Bone marrow (tissue), 2 donors: ENCODE results near the gene PAPOLB.

Experiments used
- DNase-seq, 2 donors: peaks; one replicate each; lab custom pipeline; 2025; lab: John Stamatoyannopoulos, UW

Gene PAPOLB

DNA sequence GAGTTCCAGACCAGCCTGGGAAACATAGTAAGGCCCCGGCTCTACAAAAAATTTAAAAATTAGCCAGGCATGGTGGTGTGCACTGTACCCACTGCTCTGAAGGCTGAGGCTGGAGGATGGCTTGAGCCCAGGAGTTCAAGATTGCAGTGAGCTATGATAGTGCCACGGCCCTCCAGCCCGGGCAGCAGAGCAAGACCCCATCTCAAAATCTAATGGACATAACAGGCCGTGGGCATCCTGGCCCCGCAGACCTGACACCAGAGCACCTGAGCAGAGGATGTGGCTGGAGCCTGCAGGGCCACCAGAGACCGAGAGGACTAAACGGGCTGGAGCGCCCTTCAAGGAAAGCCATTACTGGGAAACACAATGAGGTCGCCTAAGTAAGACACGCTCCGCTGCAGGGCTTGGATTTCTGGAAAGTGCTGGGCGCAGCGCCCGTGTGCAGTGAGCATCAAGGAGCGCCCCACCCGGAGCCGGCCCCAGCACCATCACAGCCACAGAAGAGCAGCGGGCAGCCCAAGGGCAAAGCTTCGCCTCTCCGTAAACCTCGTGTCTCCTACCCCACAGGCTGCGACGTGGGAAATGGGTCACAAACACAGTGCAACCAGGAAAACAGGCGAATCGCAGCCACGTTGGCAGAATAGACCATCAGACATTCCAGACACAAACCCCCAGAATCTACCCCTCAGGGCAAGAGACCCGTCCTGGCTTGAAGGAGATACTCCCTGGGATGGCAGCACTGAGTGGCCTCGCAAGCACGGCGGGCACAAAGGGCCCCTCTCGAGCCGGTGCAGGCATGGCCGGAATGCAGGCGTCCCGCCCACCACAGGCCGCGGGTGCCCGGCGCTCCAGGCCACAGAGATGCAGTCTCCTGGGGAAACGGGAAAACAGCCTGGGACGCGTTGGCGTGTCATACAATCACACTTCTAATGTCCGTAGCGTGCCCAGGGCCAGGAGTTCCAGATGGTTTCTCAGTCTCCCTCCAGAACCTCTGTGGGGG lies 16.8 kb upstream of the PAPOLB start:
- no peak for DNase-seq

DNA sequence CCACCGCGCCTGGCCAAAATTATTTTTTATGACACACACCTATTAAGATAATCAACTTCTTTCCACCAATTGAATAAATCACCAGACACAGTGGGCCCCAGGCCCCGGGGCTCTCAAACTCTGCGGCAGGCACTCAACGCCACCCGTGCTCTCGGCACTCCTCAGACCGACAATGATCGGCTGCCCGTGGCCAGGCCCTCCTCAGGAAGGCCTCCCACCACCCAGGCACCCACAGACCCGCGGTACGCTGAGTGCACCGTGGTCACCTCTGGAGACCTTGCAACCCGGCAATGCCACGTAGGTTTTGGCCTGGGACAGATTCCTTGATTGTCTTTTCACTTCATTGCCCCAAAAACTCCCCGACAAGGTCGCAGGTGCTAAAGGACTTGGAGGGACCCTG lies 14.8 kb upstream of the PAPOLB start:
- no peak for DNase-seq

DNA sequence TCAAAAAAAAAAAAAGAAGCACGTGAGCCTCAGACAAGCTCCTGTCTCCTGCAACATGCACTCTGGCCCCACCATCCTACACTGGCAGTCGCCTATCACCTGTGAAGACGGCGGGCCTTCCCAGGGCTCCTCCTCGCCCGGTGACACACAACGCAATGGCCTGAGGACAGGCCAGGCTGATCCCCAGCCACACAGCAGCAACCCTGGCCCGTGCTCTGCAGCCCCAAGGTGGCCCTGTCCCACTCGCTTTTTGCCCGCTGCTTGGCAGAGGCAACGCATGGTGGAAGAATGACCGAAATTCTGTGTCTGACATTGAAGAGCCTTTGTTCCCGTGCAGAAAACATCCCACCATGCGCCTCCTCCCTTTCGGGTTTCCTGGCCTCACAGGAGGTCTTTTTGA lies 13.6 kb upstream of the PAPOLB start:
- no peak for DNase-seq

DNA sequence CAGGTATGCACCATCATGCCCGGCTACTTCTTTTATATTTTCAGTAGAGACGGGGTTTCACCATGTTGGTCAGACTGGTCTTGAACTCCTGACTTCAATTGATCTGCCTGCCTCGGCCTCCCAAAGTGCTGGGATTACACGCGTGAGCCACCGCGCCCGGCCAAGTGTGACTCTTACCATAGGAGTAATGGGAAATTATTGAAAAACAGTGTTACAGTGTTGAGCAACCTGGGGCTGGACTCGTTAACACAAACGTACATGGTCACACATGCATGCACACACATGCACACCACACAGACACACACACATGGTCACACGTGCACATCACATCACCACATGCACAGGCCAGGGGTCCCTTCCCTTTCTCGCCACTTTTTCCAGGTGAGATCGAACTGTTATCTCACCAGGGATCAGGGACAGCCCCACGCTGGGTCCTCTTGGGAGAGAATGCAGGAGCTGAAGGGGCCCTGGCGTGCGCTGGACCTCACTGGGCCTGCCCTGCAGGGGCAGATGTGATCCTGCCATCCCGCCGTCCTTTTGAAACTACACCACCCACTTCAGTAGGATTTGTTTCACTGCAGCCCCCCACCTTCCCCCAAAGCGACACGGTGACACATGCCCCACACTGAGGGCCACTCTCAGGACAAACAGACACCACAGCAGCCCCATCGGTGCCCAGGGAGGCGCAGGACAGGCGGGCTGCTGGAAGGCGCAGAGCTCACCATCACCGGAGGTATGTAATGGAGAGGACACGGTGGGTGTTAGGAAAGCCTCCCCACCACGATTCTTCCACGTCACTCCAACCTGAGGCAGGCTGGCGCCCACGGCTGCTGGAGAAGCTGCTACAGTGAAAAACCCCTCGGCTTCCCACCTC lies 11.5 kb upstream of the PAPOLB start:
- DNase-seq = no peak

DNA sequence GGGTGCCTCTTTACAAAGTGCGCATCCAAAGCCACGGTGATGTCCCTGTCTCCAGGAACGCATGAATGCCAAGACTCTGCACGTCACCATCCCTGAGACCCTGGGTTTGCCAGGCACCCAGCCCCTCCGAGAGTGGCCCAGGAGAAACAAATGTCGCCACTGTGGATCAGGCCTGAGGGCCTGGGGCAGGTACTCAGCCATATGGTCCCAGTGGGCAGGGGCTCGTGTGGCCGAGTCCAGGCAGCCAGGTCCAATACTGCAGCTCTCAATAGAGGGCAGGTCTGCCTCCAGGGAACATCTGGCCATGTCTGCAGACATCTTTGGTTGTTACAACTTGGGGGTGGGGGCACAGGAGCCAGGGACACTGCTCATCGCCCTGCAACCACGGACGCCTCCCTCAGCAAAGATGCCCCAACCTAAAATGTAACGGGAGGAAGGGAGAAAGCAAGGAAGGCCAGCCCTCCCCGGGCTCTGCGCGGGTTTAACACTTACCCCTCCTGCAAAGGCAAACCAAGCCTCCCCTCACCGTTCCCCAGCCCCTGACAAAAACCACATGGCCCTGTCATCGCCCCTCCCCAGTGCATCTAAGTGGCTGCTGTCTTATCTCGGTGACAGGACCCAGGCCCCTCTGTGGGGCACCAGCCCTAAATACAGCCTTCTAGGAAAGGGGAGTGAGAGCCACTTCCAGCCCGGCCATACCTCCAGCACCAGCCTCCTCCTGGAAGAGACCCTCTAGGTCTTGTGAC lies 10.3 kb upstream of the PAPOLB start:
- no peak for DNase-seq

DNA sequence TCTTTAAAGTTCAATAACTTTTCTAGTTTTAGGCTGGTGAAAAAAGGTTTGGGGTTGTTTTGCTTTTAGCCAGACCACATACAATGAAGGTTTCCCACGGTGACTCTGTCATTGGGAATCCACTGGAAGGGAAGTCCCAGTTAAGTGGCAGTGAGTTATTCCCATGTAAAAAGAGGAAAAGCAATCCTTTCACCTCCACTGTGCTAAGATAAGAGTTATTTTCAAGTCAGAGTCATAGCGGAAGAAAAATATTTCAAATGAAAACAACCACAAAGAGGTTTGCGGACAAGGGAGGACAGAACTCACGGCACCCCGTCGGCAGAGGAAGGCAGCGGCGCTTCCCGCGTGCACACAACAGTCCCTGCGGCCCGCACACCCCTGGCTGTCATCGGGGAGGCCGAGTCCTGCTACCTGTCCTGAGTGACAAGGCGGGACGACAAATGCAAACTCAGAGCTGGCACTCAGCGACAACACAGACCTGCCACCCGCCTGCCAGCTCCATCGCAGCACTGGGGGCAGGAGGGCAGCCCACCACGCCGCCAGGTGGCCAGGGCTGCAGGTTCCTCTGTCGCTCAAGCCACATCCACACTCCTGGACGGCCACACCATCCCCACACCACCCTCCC lies 9.3 kb upstream of the PAPOLB start:
- no peak for DNase-seq

DNA sequence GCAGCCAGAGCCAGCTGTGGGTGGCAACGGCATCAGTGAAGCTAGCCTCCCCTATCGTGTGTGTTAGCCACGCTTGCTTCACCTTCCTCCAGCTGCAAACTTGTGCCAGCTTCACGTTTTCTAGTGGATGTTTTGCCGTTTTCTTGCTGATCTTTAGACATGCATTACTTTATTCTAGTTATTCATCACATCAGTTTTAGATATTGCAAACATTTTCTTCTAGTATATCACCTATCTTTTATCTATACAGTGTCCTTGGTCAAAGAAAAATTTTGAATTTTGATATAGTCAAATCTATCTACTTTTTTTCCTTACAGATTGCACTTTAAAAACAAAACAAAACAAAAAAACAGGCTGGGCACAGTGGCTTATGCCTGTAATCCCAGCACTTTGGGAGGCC lies 6.7 kb upstream of the PAPOLB start:
- no peak for DNase-seq

DNA sequence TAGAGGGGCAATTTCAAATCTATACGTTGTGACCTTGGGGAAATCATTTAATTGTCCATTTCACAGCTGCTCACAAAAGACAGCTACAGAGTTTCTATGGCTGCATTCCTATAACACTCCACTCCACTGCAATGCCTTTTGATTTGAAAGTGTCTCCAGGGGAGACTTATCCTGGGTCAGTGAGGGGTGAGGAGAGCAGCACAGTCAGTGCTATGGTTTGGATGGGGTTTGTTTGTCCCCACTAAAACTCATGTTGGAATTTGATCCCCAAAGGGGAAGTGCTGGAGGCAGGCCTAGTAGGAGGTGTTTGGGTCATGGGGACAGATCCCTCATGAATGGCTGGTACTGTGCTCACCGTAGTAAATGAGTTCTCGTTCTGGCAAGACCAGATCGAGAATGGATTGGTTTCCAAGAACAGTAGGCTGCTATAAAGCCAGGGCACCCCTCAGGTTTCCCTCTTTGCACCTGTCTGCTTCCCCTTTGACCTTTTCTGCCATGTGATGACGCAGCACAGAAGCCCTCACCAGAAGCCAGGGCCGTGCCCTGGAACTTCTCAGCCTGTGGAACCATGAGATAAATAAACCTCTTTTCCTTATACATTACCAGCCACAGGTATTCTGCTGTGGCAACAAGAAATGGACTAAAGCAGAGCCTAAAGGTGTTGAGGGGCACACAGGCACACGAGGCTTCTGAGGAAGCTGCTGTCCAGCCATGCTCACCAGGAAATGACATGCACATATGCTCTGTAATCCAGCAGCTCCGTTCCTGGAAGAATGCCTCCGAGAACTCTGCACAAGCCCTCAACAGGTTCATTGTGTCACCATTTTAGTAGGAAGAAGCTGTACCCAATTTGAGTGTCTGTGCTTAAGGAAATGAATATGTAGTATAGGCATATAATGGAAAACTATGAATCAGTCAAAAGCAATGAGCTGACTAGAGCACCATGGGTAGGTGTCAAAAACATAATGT lies 5.0 kb upstream of the PAPOLB start:
- DNase-seq = no peak

DNA sequence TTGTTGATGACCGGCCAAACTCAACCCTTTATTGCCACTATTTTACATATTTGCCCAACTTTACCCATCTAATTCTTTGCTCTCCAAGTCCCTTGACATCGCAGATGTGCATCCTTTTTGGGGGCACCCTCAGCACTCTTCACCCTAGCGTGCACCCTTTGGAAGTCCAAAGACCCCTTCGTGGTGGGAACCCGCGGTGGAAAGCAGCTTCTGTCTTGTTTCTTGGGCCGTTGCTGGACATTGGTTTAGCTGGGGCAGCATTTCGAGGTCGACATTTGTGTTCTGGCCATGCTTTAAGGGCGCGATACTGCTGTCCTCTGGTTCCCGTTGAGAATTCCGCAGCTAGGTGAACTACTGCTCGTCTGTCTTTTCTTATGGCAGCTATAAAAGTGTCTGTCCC lies 326 bp upstream of the PAPOLB start:
- no peak for DNase-seq

DNA sequence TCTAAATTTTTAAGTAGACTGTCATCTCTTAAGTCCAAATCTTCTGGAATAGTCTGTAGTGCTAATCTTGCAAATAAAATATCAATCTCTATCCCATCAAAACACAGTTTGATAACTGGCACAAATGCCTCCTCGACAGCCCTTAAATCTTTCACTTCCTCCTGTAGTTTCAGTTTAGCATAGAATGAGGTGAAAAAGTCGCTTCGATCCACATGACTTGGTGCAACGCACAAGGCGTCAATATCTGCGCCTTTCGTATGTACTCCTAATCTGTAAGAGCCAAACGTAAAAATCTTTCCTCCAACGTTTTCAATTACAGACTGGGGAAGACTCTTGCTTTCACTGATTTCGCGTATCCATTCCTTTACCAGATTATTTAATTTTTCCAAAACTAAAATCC lies 603 bp downstream of the PAPOLB start:
- DNase-seq = no peak

DNA sequence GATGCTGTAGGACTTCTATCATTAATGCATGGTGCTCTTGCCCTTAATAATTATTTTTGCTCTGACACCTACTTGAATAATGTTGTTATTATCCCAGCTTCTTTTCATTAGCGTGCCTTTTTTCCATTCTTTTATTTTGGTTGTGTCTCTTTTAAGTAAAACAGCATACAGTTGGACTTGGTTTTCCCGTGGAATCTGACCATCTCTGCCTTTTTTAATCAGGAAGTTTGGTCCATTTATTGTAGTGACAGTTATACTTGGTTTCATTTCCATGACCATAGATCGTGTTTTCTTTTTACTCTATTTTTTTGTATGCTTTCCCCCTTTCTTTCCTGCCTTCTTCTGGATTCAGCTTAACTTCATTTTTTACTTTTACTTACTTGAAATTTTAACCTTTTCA lies 4.6 kb downstream of the PAPOLB start:
- DNase-seq = no peak

DNA sequence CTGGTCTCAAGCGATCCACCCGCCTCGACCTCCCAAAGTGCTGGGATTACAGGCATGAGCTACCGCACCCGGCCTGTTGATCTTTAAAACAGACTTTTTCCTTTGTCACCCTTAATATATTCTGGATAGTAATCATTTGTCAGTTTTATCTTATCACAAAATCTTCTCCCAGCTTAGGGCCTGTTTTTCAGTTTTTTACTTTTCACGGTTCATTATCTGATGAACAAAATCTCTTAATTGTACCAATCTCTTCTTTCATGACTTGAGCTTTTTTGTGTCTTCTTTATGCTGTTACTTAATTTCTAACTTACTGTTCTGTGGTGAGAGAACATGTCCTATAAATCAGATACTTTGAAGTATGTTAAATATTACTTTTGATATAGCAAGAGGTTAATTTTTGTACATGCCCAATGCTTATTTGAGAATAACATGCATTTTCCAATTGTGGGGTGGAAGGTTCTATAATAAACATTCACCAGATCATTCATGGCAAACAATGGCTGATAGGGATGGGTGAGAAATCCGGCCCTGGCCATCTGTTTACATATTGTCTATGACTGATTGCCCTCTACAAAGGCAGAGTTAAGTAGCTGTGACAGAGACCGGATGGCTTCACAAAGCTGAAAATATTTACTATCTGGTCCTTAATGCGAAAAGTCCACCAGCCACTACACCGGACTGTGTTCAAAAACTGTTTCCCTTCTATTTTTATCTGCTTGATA lies 5.3 kb downstream of the PAPOLB start:
- no peak for DNase-seq

DNA sequence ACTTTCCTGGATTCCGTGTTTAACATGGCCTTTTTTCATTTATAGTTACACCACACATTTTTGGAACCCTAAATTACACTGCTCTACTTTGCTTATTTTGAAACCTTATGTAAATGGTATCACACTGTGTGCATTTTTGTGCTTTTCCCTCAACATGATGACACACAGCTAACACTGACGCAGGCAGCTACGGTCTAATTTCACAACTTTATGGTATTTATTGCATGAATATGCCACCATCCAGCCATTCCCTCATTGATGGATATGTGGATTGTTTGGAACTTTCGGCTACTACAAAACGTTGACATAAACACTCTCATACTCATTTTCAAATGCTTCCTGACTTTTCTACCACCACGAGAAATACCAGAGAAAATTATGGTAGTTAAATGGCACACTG lies 6.9 kb downstream of the PAPOLB start:
- no peak for DNase-seq

DNA sequence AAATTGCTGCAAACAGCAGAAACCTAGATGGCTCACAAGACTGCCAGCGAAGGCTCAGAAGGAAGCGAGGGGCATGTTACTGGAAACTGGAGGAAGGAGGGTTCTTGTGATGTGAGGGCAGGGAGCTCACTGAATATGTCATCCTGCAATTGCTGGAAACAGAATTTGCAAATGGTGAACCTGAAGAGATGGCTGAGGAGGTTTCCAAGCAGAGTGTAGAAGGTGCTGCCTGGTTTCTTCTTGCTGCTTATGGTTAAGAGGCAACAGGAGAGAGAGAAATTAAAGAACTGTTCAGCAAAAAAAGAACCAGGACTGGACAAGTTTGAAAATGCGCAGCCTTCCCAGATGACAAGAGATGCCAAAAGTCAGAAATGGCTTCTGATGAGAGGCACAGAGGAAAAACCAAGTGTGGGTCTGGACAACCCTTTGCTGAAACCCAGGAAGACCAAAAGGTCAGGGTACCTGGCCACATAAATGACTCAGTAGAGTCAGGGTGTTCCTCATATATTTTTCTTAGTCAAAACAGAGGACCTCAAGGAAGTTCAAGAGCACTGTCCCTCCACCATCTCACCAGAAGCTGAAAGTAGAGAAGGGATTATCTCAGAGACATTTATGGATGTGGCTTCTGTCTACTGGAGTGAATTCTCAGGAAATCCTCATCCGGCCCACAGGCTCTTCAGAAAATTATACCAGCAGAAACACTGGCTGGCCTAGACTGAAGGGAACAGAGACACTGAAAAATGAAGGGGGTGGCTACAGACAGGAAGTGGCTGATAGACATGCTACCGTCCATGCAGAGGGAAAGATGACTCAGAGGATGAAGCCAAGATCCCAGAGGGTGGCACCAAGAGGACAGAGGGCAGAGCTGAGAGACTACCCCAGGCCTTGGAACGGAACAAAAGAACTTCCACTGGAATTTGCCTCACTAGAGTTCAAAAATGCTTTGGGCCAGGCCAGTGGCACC lies 10.1 kb downstream of the PAPOLB start:
- DNase-seq = no peak

DNA sequence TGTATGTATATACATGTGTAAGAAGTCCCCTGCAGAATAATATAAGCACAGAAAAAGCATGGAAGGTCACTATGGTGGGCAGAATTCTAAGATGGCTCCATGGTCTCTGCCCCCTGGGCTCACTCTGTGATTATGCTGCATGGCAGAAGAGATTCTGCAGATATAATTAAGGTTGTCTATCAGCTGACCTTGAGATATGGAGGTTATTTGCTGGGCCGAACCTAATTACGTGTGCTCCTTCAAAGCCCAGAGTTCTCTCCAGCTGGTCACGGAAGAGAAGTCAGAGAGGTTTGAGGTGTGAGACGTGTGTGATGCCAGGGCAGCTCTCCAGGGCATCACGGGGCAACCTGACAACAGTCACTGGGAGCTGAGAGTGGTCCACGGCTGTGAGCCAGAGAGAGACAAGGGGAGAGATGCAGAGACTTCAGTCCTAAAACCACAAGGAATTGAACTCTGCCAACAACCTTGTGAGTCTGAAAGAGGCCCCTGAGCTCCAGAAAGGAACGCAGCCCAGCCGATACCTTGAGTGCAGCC lies 11.5 kb downstream of the PAPOLB start:
- DNase-seq = no peak

DNA sequence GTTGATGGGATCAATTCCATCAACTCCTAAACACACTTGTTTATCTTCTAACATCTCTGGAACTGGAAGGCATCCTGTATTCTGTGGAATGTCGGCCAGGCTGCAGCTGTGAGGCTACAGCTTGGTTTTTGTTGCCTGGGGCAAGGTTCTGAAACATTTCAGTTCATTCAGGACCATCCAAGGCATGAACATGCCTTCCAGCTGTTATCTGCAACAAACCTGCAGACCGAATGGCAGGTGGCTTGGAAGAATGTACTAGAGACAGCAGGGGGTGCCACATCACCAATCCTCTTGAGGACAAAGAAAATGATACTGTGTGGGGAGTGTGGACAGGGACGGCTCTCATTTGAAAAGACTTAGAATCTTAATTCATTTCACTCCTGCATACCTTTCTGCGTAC lies 12.4 kb downstream of the PAPOLB start:
- no peak for DNase-seq

DNA sequence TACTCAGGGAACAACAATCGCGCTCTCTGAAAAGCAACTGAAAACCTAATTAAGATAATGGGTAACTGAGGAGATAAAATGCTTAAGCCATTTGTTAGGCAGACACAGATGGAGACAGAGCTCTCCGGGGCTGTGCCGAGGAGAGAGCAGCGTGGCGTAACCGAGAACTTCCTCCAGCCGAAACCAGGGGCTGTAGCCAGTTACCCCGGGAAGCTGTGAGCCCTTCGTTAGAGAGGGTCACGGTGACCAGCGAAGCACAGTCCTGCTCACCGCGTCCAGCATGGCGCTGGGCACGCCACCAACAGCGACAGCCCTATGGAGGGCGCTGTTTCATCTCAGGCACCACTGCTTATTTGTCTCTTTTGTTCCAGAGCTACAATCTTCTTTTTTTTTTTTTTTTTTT lies 16.1 kb downstream of the PAPOLB start:
- DNase-seq = no peak

DNA sequence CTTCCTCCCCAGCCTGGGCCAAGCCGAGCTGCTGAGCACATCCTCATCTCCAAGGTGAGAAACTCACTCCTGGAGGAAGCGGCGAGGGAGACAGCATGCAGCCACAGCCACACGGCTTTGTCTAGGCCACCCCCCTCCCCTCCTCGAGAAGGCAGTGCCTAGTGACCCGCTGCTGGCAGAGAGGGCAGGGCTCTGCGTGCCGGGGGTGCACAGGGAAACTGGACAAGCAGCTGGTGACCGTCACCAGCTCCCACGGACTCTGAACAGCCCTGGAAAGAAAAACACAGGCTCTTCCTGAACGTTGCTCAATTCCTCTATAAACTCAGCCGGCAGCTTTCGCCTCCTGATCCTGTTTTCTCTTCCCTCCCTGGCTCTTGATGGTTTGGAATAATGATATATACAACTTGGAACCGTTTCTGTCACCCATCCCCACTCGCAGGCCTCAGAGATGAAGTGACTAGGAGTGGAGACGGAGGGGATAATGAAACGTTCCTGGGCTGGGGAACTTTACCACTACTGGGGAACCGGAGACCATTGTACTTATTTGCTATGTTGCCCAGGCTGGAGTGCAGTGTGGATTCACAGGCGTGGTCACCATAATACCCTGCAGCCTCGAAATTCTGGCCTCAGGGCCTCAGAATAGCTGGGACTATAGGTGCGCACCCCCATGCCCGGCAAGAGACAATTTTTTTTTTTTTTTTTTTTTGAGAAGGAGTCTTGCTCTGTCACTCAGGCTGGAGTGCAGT lies 19.3 kb downstream of the PAPOLB start:
- DNase-seq = no peak
